ENCODE data around the gene LRRC8B.
"Not testable (repeated sequence)": the region's sequence is repeated elsewhere in the genome, so short reads cannot be mapped to it uniquely, and the experiment has no call there.

Gene LRRC8B

GRCh38 chr1:89608319-89608983, 83.8 kb downstream of the LRRC8B start:
- no peak for DNase-seq (ENCODE audit: low spot score)

- DNase-seq (ENCODE audit: low spot score), result no peak
These were observed 84.5 kb downstream of the LRRC8B start for GRCh38 chr1:89608984-89609725.

- no peak for DNase-seq (ENCODE audit: low spot score)
These were observed 85.3 kb downstream of the LRRC8B start for GRCh38 chr1:89609781-89610456.

GRCh38 chr1:89610457-89611011, 85.9 kb downstream of the LRRC8B start:
- DNase-seq (ENCODE audit: low spot score), result no peak

GRCh38 chr1:89611721-89612120, 87.1 kb downstream of the LRRC8B start:
- DNase-seq (ENCODE audit: low spot score), result no peak

- DNase-seq (ENCODE audit: low spot score), result no peak
These were observed 89.3 kb downstream of the LRRC8B start for GRCh38 chr1:89613928-89614327.

- DNase-seq (ENCODE audit: low spot score), result no peak
These were observed 91.3 kb downstream of the LRRC8B start for GRCh38 chr1:89615676-89616598.

- no peak for DNase-seq (ENCODE audit: low spot score)
These were observed 92.4 kb downstream of the LRRC8B start for GRCh38 chr1:89616844-89617627.

- no peak for DNase-seq (ENCODE audit: low spot score)
These were observed 96.0 kb downstream of the LRRC8B start for GRCh38 chr1:89620664-89621063.

- DNase-seq (ENCODE audit: low spot score), result no peak
These were observed 98.3 kb downstream of the LRRC8B start for GRCh38 chr1:89622895-89623294.

- no peak for DNase-seq (ENCODE audit: low spot score)
These were observed 99.7 kb downstream of the LRRC8B start for GRCh38 chr1:89624314-89624713.

GRCh38 chr1:89624715-89625323, 100.2 kb downstream of the LRRC8B start:
- no peak for DNase-seq (ENCODE audit: low spot score)

GRCh38 chr1:89627596-89627962, 103.0 kb downstream of the LRRC8B start:
- DNase-seq (ENCODE audit: low spot score), result no peak

GRCh38 chr1:89629146-89629545, 104.5 kb downstream of the LRRC8B start:
- no peak for DNase-seq (ENCODE audit: low spot score)

GRCh38 chr1:89629600-89629999, 105.0 kb downstream of the LRRC8B start:
- not testable (repeated sequence) for DNase-seq (ENCODE audit: low spot score)

- no peak for DNase-seq (ENCODE audit: low spot score)
These were observed 105.4 kb downstream of the LRRC8B start for GRCh38 chr1:89630048-89630447.

GRCh38 chr1:89631816-89632656, 107.4 kb downstream of the LRRC8B start:
- no peak for DNase-seq (ENCODE audit: low spot score)

GRCh38 chr1:89632657-89633247, 108.1 kb downstream of the LRRC8B start, which contains the start of gene LRRC8C:
Gene LRRC8C, plus strand, starts transcription at chr1:89633120. Its CDS starts 53,354 bp downstream, at chr1:89686474.
- DNase-seq (ENCODE audit: low spot score), result peak; percentile 94

GRCh38 chr1:89633248-89633799, 108.7 kb downstream of the LRRC8B start:
- peak; percentile 79 for DNase-seq (ENCODE audit: low spot score)
